Transverse colon (tissue), 4 donors: ENCODE data around the gene STAB1. TPM values are rescaled to one million over a fixed set of nuclear protein-coding genes. Genes with fewer than 3 reads are reported as not detected.

Experiments
- DNase-seq: peaks from one replicate; pipeline ENCODE4 v3.0.0-alpha.2; 2019
- H3K27ac ChIP-seq, 4 donors: fragments of 200-600 bp; sonication (generic); 2 replicates each; pipeline ENCODE4 v1.5.1; 2016 to 2018; ENCODE audit warnings: inconsistent platforms in 4 of 4
- H3K27me3 ChIP-seq: fragments of 200-600 bp; sonication (generic); 2 replicates; pipeline ENCODE4 v1.5.1; 2017; ENCODE audit warnings: inconsistent platforms
- H3K36me3 ChIP-seq, 4 donors: fragments of 200-600 bp; sonication (generic); 2 replicates each; pipeline ENCODE4 v1.5.1; 2017 to 2019; ENCODE audit warnings: inconsistent platforms in 4 of 4
- H3K4me1 ChIP-seq, 4 donors: fragments of 200-600 bp; sonication (generic); 2 replicates each; pipeline ENCODE4 v1.5.1; 2017 to 2020; ENCODE audit warnings: inconsistent platforms in 4 of 4
- H3K4me3 ChIP-seq, 4 donors: fragments of 200-600 bp; sonication (generic); 1 replicate in 1 of 4; 2 replicates in 3 of 4; pipeline versions ENCODE4 v1.5.1 to v1.6.1; 2017 to 2019; ENCODE audit warnings: inconsistent platforms in 4 of 4
- H3K9me3 ChIP-seq, 2 donors: fragments of 200-600 bp; sonication (generic); 2 replicates each; pipeline ENCODE4 v1.5.1; 2017 to 2019; ENCODE audit warnings: inconsistent platforms in 2 of 2
- CTCF ChIP-seq, 5 experiments: fragments of 200-600 bp in 3 of 5; fragments of 450-650 bp in 2 of 5; sonication (generic) in 3 of 5; IDR thresholded peaks; 1 replicate in 2 of 5; 2 replicates in 3 of 5; pipeline ENCODE4 v1.5.1; 2016 to 2017; ENCODE audit warnings: antibody characterized with exemption in 5 of 5, inconsistent platforms in 3 of 5, mild to moderate bottlenecking in 2 of 5, moderate library complexity in 1 of 5
- EP300 ChIP-seq: sonication (generic); formaldehyde crosslinking; IDR thresholded peaks from one replicate; pipeline ENCODE4 v1.6.1; 2017; ENCODE audit warnings: antibody characterized with exemption, low read depth
- POLR2A ChIP-seq: fragments of 450-650 bp; IDR thresholded peaks from one replicate; pipeline ENCODE4 v1.6.1; 2016; ENCODE audit warnings: antibody characterized with exemption, mild to moderate bottlenecking, moderate library complexity
- POLR2AphosphoS5 ChIP-seq, 3 donors: sonication (generic); formaldehyde crosslinking; IDR thresholded peaks; one replicate each; pipeline ENCODE4 v1.6.1; 2016; ENCODE audit warnings: antibody characterized with exemption in 3 of 3
- WGBS, 2 donors: methylation state at CpG; one replicate each; pipeline ENCODE4 v1.1.5; 2018; ENCODE audit warnings: low coverage in 1 of 2; 5-methylcytosine and 5-hydroxymethylcytosine counted together
- in situ Hi-C, 4 donors: fragments of 200-750 bp; cut with MboI; loops; one replicate each; pipeline versions ENCODE4 v1.15.0 to v1.15.1; 2017; ENCODE audit warnings: low sequenced_read_pairs in 3 of 4, low pct_ligation_motif_present in 1 of 4, low pct_unique_long_range_greater_than_20kb in 1 of 4
- intact Hi-C: fragments of 100-400 bp; cut with DNase I; formaldehyde crosslinking; loops from one replicate; pipeline ENCODE4 v1.15.1; 2023; ENCODE audit warnings: low total_unique reads
- total RNA-seq, 4 donors: library from RNA; depleted of rRNA; stranded (reverse); fragments of >200 nt; gene quantifications; one replicate each; pipeline ENCODE4 v1.1.0, GENCODE V29; 2016

The STAB1 gene
- total RNA-seq, 4 donors from 2014 or later, result 42.6 to 152 (median 70.3) TPM

DNA sequence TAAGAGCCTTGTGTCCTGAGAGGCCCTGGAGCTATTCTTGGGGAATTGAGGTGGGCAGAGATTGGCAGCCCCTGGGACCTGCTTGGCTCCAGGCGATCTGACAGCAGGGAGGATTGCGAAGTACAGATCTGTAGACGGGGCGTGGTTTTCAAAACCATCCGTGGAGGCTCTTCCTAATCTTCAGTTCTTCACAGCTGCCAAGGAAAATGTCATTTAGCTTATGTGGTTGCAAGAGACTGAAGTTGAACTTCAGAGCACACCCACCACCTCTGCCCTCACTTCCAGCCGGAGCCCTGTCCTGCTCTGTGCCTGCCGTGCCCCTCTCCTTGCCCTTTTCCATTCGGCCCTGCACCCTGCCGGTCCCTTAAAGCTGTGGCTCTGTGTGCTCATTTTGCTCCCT, 26.8 kb upstream of the STAB1 start:
- Histone ChIP-seq H3K4me3 (no peak overlapping the region), H3K36me3 (peaks cover 0 to 10% (median 4%) of the 10 kb centered on the region in 4 donors), H3K9me3 (no peaks in the 10 kb centered on the region), H3K27ac (peak overlapping the region in 3 of 4 donors; percentile 10 to 53 (median 27)), H3K4me1 (peaks cover 3 to 19% (median 6%) of the 10 kb centered on the region in 4 donors), H3K27me3 (no peaks in the 10 kb centered on the region)
- in situ Hi-C loops, result no loop called here
- 53 to 72% methylated on average over 3 to 9 of the region's 9 CpGs for WGBS, 2 donors
- DNase-seq, result no peak
- intact Hi-C loops, result no loop called here
- no peak for TF ChIP-seq POLR2AphosphoS5 (IDR thresholded peaks at IDR 0.05)
- TF ChIP-seq CTCF (IDR thresholded peaks at IDR 0.05), result no peak
- no peak for TF ChIP-seq EP300
- TF ChIP-seq POLR2A, result no peak

GRCh38 chr3:52469001-52469400, 26.1 kb upstream of the STAB1 start:
- H3K36me3 ChIP-seq, result peaks cover 0 to 16% (median 6%) of the 10 kb centered on the region in 4 donors
- no peaks in the 10 kb centered on the region for H3K9me3 ChIP-seq
- no peak overlapping the region for H3K4me3 ChIP-seq
- intact Hi-C loops, result no loop called here
- 72 to 83% methylated on average over 1 to 5 of the region's 5 CpGs for WGBS, 2 donors
- peak overlapping the region in 3 of 4 donors; percentile 8 to 41 (median 27) for H3K27ac ChIP-seq
- no peak for TF ChIP-seq CTCF (IDR thresholded peaks at IDR 0.05)
- no peak for TF ChIP-seq POLR2A
- no peak for TF ChIP-seq EP300
- no peak for TF ChIP-seq POLR2AphosphoS5 (IDR thresholded peaks at IDR 0.05)
- H3K4me1 ChIP-seq, result peaks cover 3 to 19% (median 6%) of the 10 kb centered on the region in 4 donors
- in situ Hi-C loops, result no loop called here
- no peaks in the 10 kb centered on the region for H3K27me3 ChIP-seq
- no peak for DNase-seq

DNA sequence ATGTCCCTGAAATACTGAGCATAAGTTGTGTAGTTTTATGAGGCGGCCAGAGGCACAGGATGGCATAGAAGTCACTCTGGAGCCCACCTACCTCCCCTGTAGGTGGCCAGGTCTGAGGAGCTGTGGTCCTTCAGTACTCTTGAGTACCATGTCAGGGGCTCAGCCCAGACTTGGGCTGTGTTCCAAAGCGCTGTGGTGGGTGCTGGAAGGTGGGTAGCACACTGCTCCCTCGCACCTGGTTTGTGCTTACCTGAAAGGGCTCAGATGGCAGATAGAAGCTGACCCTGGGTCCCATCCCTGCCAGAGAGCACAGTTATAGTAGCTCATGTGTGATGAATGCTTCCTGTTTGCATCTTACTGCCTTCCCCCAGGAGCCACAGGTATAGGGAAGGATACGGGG, 24.2 kb upstream of the STAB1 start:
- Histone ChIP-seq H3K4me3 (no peak overlapping the region), H3K9me3 (no peaks in the 10 kb centered on the region), H3K36me3 (peaks cover 0 to 28% (median 13%) of the 10 kb centered on the region in 4 donors), H3K27ac (no peak overlapping the region), H3K4me1 (peaks cover under 1 to 19% (median 6%) of the 10 kb centered on the region in 4 donors), H3K27me3 (no peaks in the 10 kb centered on the region)
- TF ChIP-seq EP300 (no peak), POLR2AphosphoS5 (IDR thresholded peaks at IDR 0.05) (no peak), POLR2A (no peak), CTCF (IDR thresholded peaks at IDR 0.05) (no peak)
- 91% methylated on average over 4 of the region's 4 CpGs; no CpG with 5 or more reads in 1 of the 2 donors for WGBS, 2 donors
- in situ Hi-C loops (no loop called here), intact Hi-C loops (no loop called here)
- no peak for DNase-seq

DNA sequence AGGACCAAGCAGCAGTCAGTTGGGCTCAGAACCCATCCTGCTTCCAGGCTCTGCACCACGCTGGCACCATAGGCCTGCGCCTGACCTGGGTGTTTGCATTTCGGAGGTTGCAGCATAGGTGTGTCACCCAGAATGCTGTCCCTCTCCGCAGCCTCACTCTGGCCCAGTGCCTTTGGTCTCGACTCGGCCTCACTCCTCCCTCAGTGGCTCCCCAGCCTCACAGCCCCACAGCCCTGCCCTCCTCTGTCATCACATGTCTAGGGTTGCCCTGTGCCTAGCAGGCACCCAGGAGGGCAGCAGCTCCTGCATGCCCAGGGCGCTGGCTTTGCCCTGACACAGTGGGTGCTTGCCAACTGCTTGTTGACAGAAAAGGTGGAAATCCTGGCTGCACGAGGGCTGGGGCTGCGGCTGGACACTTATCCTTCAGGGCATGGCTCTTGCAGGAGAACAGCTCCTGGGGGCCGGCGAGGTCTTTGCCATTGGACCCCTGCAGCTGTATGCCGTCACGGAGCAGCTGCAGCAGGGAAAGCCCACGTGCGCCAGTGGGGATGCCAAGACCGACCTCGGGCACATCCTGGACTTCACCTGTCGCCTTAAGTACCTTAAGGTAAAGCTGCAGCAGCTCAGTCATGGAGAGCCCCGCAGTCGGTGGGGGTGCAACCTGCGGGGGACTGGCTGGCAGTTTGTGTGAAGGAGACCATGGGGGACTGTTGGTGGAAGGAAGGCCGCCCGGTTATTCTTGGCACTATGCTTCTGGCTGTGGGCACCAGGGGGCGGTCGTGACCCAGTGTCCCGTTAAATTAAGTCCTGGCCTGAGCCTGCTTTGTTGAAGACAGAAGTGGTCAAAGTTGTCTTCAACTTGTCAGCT, 23.5 kb upstream of the STAB1 start:
- H3K4me1 ChIP-seq, result peaks cover 0 to 16% (median 6%) of the 10 kb centered on the region in 4 donors
- H3K9me3 ChIP-seq, result no peaks in the 10 kb centered on the region
- intact Hi-C loops, result no loop called here
- H3K27me3 ChIP-seq, result no peaks in the 10 kb centered on the region
- WGBS, 2 donors, result 69% methylated on average over 20 of the region's 26 CpGs; no CpG with 5 or more reads in 1 of the 2 donors
- peak; percentile 63 for DNase-seq
- no peak overlapping the region for H3K4me3 ChIP-seq
- peaks cover 0 to 35% (median 16%) of the 10 kb centered on the region in 4 donors for H3K36me3 ChIP-seq
- in situ Hi-C loops, result no loop called here
- no peak overlapping the region for H3K27ac ChIP-seq
- TF ChIP-seq CTCF (IDR thresholded peaks at IDR 0.05) (peak; percentile 52 to 69 (median 58)), POLR2A (no peak)
